GM06990 (cell line): ENCODE measurements around the gene ATP5PD.
A peak's percentile ranks its signal among the peaks of the same experiment; 100 is the strongest.

Experiments used
- DNase-seq: peaks from one replicate; pipeline ENCODE4 v3.0.0-alpha.2; 2011; ENCODE audit not compliant: insufficient read length; ENCODE audit errors: extremely low read depth
- H3K27me3 ChIP-seq: replicated peaks from 2 replicates; pipeline ENCODE4 v1.6.0; 2011; ENCODE audit warnings: low read length; ENCODE audit not compliant: control insufficient read depth, insufficient read depth
- H3K36me3 ChIP-seq: 2 replicates; pipeline ENCODE4 v1.5.1; 2011; ENCODE audit warnings: low read length; ENCODE audit not compliant: control insufficient read depth, insufficient read depth
- H3K4me3 ChIP-seq: replicated peaks from 2 replicates; pipeline ENCODE4 v1.5.1; 2011; ENCODE audit warnings: low read depth, mild to moderate bottlenecking, control low read depth, low read length
- TF ChIP-seq, protein P1 (sequence below): IDR thresholded peaks from 2 replicates; pipeline ENCODE4 v1.5.1; 2011; ENCODE audit warnings: low read length, control low read depth, mild to moderate bottlenecking, inconsistent platforms; ENCODE audit not compliant: insufficient read depth, poor library complexity, severe bottlenecking

The ATP5PD gene

DNA sequence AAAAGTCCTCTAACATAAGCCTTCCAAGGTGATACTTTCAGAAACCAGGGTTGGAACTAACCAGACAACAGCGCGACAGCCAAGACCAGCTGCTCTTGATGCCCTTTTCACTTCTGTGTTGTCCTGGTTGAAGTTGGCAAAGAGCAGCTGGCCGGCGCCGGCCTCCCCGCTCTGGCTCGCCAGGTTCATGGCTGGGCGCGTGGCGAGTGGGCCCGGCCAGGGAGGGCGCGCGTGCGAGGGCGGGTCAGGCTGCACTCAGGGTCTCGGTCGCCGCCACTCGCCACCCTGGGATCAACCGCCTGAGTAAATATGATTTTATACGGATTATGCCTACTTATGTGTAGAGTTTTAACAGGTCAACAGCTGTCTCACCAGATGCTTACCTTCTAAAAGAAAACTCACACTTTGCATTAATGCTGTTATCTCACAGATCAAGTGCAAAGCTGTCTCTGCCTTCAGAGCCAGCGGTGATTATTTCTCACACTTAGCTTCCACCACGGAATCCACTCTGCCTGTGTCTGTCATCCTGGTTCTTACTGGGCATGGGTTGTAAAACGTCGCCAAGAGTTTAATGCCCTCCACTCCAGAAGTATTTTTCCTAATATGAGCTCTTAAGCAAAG lies 13.8 kb upstream of the ATP5PD start:
- TF ChIP-seq, protein P1, sequence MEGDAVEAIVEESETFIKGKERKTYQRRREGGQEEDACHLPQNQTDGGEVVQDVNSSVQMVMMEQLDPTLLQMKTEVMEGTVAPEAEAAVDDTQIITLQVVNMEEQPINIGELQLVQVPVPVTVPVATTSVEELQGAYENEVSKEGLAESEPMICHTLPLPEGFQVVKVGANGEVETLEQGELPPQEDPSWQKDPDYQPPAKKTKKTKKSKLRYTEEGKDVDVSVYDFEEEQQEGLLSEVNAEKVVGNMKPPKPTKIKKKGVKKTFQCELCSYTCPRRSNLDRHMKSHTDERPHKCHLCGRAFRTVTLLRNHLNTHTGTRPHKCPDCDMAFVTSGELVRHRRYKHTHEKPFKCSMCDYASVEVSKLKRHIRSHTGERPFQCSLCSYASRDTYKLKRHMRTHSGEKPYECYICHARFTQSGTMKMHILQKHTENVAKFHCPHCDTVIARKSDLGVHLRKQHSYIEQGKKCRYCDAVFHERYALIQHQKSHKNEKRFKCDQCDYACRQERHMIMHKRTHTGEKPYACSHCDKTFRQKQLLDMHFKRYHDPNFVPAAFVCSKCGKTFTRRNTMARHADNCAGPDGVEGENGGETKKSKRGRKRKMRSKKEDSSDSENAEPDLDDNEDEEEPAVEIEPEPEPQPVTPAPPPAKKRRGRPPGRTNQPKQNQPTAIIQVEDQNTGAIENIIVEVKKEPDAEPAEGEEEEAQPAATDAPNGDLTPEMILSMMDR = no peak
- no peak for DNase-seq
- H3K36me3 ChIP-seq = peaks cover 16% of the 10 kb centered on the region
- no peaks in the 10 kb centered on the region for H3K27me3 ChIP-seq
- H3K4me3 ChIP-seq = no peak overlapping the region

DNA sequence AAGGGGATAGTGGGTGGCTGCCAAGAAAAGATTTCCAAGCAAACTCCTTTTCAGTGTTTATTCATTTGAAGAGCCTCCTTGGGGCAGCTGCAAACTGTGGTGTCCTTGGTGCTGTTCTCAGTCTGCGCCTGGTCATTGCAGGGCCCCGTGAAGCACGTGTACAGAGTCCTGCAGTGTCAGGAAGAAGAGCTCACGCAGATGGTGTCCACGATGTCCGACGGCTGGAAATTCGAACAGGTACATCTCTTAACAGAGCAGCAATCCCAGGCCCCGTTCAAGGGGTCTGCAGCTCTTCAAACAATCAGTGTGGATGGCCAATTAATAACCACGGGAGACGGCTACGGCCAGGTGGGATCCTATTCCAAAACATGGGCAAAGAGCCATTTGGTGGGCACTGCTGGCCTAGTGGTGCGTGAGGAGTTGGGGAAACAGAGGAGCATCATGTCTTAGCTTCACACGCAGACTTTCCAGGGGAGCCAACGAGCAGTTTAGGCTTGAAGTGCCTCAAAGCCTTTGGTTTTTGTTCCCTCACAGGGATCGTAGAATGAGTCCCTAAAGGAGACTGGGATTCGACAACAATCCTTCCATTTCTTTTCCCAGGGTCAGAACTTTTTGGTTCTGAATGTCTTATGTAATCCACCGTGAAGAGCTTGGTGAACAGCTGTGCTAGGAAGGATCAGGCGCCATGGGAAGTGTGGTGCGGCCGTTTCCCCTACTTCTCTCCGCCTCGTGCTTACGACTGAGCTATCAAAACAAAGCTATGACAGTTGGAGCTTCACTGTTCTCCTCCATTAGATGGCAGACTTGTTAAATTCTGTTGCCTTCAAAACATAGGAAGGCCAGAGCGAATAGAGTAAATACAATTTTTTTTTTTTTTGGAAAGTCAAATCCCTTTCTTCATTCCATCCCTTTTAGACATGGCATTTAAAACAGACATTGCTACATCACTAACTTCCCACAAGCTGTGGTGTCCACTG lies 12.9 kb upstream of the ATP5PD start:
- peaks cover 16% of the 10 kb centered on the region for H3K36me3 ChIP-seq
- TF ChIP-seq, protein P1 = peak; percentile 14
- no peak overlapping the region for H3K4me3 ChIP-seq
- H3K27me3 ChIP-seq = no peaks in the 10 kb centered on the region
- no peak for DNase-seq

DNA sequence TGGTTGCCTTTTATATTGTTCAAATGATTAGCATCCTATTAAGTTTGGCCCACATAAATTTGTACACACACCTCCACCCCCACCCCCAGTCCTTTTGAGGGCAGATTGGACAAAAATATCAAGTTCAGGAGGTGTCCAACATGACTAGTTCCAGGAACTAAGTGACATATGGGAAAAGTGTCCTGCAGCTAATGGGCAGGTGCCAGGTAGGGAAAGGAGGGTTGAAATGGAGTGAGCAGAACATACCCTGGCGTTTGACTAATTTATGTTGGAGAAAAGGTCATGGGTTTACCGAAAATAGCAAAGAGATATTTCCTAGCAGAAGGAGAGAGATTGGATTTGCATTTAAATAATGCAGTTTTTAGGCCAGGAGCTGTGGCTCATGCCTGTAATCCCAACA lies 5.2 kb upstream of the ATP5PD start:
- Histone ChIP-seq H3K4me3 (no peak overlapping the region), H3K36me3 (peaks cover 5% of the 10 kb centered on the region), H3K27me3 (no peaks in the 10 kb centered on the region)
- DNase-seq = no peak
- TF ChIP-seq, protein P1 = no peak

DNA sequence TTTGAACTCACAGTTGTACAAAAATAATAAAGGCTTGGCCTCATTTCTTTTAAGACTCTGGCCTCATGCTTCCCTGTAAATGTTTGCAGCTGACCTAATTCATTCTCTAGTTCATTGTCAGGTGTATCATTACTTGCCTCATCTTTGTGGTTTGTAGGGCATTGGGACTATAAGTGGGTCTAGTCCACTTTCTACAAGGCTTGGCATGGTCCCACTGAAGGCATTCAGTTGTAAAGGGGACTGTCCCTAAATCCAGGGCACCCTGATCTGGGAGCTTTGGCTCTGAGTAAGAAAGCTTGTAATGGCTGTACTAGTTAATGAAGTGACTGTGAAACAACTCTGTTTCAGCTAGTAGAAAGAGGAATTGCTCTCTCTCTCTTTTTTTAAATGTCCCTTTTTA lies 2.9 kb upstream of the ATP5PD start:
- TF ChIP-seq, protein P1 = no peak
- DNase-seq = no peak
- Histone ChIP-seq H3K36me3 (peaks cover 5% of the 10 kb centered on the region), H3K4me3 (no peak overlapping the region), H3K27me3 (no peaks in the 10 kb centered on the region)

DNA sequence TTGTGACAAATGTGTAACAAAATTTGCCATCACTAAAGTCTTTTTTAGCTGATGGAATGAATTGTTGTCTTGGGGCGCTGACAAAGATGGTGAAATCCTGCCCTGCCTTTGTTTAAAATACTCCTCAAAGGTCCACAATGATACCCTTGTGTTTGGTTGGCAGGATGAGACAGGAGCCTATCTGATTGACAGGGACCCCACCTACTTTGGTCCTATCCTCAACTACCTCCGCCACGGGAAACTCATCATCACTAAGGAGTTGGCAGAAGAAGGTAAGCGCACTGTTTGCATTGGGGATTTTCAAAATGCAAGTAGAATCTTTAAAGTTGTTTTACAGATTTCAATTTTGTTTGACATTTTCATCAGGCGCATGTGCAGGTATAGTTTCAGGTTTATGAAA lies 2.3 kb upstream of the ATP5PD start:
- TF ChIP-seq, protein P1 = no peak
- Histone ChIP-seq H3K36me3 (peaks cover 5% of the 10 kb centered on the region), H3K4me3 (no peak overlapping the region), H3K27me3 (no peaks in the 10 kb centered on the region)
- DNase-seq = no peak
